ENCODE data around the gene GPR158. TPM values are rescaled to one million over a fixed set of nuclear protein-coding genes. Genes with fewer than 3 reads are reported as not detected.

GPR158 gene
- polyA plus RNA-seq, 3 donors = 0.17 to 0.38 (median 0.22) TPM

GRCh38 chr10:25615926-25616325 is 441.1 kb downstream of the GPR158 start:
- no peak for DNase-seq (ENCODE audit: extremely low read depth in 1 of 11, low read depth in 9 of 11, low spot score in 4 of 11)

GRCh38 chr10:25616903-25617592 is 442.2 kb downstream of the GPR158 start:
- DNase-seq (ENCODE audit: extremely low read depth in 1 of 11, low read depth in 9 of 11, low spot score in 4 of 11) = no peak

- DNase-seq (ENCODE audit: extremely low read depth in 1 of 11, low read depth in 9 of 11, low spot score in 4 of 11) = no peak
Measured at GRCh38 chr10:25627606-25628005, 452.8 kb downstream of the GPR158 start.

- DNase-seq (ENCODE audit: extremely low read depth in 1 of 11, low read depth in 9 of 11, low spot score in 4 of 11) = no peak
Measured at GRCh38 chr10:25629333-25629732, 454.5 kb downstream of the GPR158 start.

GRCh38 chr10:25631471-25631870 is 456.7 kb downstream of the GPR158 start:
- no peak for DNase-seq (ENCODE audit: extremely low read depth in 1 of 11, low read depth in 9 of 11, low spot score in 4 of 11)

GRCh38 chr10:25632802-25633201 is 458.0 kb downstream of the GPR158 start:
- no peak for DNase-seq (ENCODE audit: extremely low read depth in 1 of 11, low read depth in 9 of 11, low spot score in 4 of 11)

GRCh38 chr10:25633542-25633941 is 458.7 kb downstream of the GPR158 start:
- DNase-seq (ENCODE audit: extremely low read depth in 1 of 11, low read depth in 9 of 11, low spot score in 4 of 11) = no peak

- DNase-seq (ENCODE audit: extremely low read depth in 1 of 11, low read depth in 9 of 11, low spot score in 4 of 11) = no peak
Measured at GRCh38 chr10:25639646-25640045, 464.8 kb downstream of the GPR158 start.

- DNase-seq (ENCODE audit: extremely low read depth in 1 of 11, low read depth in 9 of 11, low spot score in 4 of 11) = no peak
Measured at GRCh38 chr10:25641595-25641994, 466.8 kb downstream of the GPR158 start.

GRCh38 chr10:25642721-25643120 is 467.9 kb downstream of the GPR158 start:
- DNase-seq (ENCODE audit: extremely low read depth in 1 of 11, low read depth in 9 of 11, low spot score in 4 of 11) = peak in 1 of 11 donors; percentile 11

- DNase-seq (ENCODE audit: extremely low read depth in 1 of 11, low read depth in 9 of 11, low spot score in 4 of 11) = no peak
Measured at GRCh38 chr10:25646371-25646770, 471.6 kb downstream of the GPR158 start.

GRCh38 chr10:25651534-25651933 is 476.7 kb downstream of the GPR158 start:
- no peak for DNase-seq (ENCODE audit: extremely low read depth in 1 of 11, low read depth in 9 of 11, low spot score in 4 of 11)

Other genes starting within 250 kb of the GPR158 start
- 10 to 100 TPM; 33.5 to 41.3 (median 38.8) TPM for gene PRTFDC1, start 222.4 kb upstream of the GPR158 start, polyA plus RNA-seq (ENCODE audit: insufficient read length in 3 of 3)
- gene ENKUR, start 158.8 kb upstream of the GPR158 start, polyA plus RNA-seq (ENCODE audit: insufficient read length in 3 of 3) = 1 to 10 TPM; 3.4 to 4.4 (median 4.2) TPM
- gene THNSL1, start 158.4 kb upstream of the GPR158 start, polyA plus RNA-seq (ENCODE audit: insufficient read length in 3 of 3) = 10 to 100 TPM; 14.1 to 17.2 (median 15.4) TPM